Measurements from ENCODE around the gene NDFIP2.

- no peak for TF ChIP-seq EZH2phosphoT487 (IDR thresholded peaks at IDR 0.05; ENCODE audit: borderline replicate concordance)
- TF ChIP-seq TCF7L2 (IDR thresholded peaks at IDR 0.05; ENCODE audit: borderline replicate concordance, extremely low read depth, insufficient read depth, insufficient read length) = no peak
- no peak for TF ChIP-seq RAD21 (IDR thresholded peaks at IDR 0.05; ENCODE audit: low read depth)
- TF ChIP-seq POLR2A (IDR thresholded peaks at IDR 0.05; ENCODE audit: borderline replicate concordance, extremely low read depth, insufficient read depth, insufficient read length) = no peak
- TF ChIP-seq CTCF (IDR thresholded peaks at IDR 0.05 in 2 of 3, conservative IDR thresholded peaks at IDR 0.05 in 1 of 3; ENCODE audit: borderline replicate concordance in 1 of 3, insufficient read depth in 1 of 3, low read depth in 2 of 3, low read length in 2 of 3) = no peak
- TF ChIP-seq MAX (IDR thresholded peaks at IDR 0.05) = no peak
Observed at GRCh38 chr13:79540504-79540903, 59.5 kb downstream of the NDFIP2 start.

Measured in HCT116 (cell line).